RKO (cell line): Measurements from ENCODE around the gene TTC28.

Experiments used
- DNase-seq: peaks from one replicate; pipeline ENCODE4 v3.0.0-alpha.2; 2016; ENCODE audit warnings: low spot score

TTC28 gene

GRCh38 chr22:28351476-28351875 lies 328.2 kb downstream of the TTC28 start:
- DNase-seq = no peak

GRCh38 chr22:28348613-28349609 lies 330.7 kb downstream of the TTC28 start:
- DNase-seq = no peak

GRCh38 chr22:28346308-28346707 lies 333.3 kb downstream of the TTC28 start:
- DNase-seq = no peak

GRCh38 chr22:28344918-28345703 lies 334.5 kb downstream of the TTC28 start:
- no peak for DNase-seq

GRCh38 chr22:28341001-28341400 lies 338.6 kb downstream of the TTC28 start:
- no peak for DNase-seq

- no peak for DNase-seq
These were observed 346.6 kb downstream of the TTC28 start for GRCh38 chr22:28333088-28333487.

- DNase-seq = no peak
These were observed 347.2 kb downstream of the TTC28 start for GRCh38 chr22:28332410-28332809.

GRCh38 chr22:28331695-28332094 lies 347.9 kb downstream of the TTC28 start:
- no peak for DNase-seq

- DNase-seq = no peak
These were observed 350.2 kb downstream of the TTC28 start for GRCh38 chr22:28329186-28330073.

GRCh38 chr22:28328756-28329155 lies 350.9 kb downstream of the TTC28 start:
- no peak for DNase-seq

- DNase-seq = no peak
These were observed 363.6 kb downstream of the TTC28 start for GRCh38 chr22:28316014-28316413.

GRCh38 chr22:28314959-28315358 lies 364.7 kb downstream of the TTC28 start:
- DNase-seq = no peak

- DNase-seq = no peak
These were observed 369.3 kb downstream of the TTC28 start for GRCh38 chr22:28310299-28310698.

GRCh38 chr22:28299753-28300152 lies 379.9 kb downstream of the TTC28 start:
- DNase-seq = no peak

GRCh38 chr22:28299309-28299708 lies 380.3 kb downstream of the TTC28 start:
- no peak for DNase-seq

- no peak for DNase-seq
These were observed 382.1 kb downstream of the TTC28 start for GRCh38 chr22:28297504-28297903.

- DNase-seq = no peak
These were observed 383.2 kb downstream of the TTC28 start for GRCh38 chr22:28296452-28296851.

- no peak for DNase-seq
These were observed 396.5 kb downstream of the TTC28 start for GRCh38 chr22:28283068-28283654.

GRCh38 chr22:28282405-28283067 lies 397.1 kb downstream of the TTC28 start:
- DNase-seq = no peak

- DNase-seq = no peak
These were observed 399.8 kb downstream of the TTC28 start for GRCh38 chr22:28279888-28280287.

GRCh38 chr22:28269277-28269676 lies 410.4 kb downstream of the TTC28 start:
- DNase-seq = no peak
